Thymus (tissue), 14 donors: ENCODE measurements around the gene PPID. TPM values are rescaled to one million over a fixed set of nuclear protein-coding genes. Genes with fewer than 3 reads are reported as not detected.
A peak's percentile ranks its signal among the peaks of the same experiment; 100 is the strongest.

Experiments used
- DNase-seq, 9 donors: peaks; one replicate each; pipeline ENCODE4 v3.0.0-alpha.2; 2013; ENCODE audit warnings: low spot score in 9 of 9, low read depth in 6 of 9, missing footprints in 1 of 9
- H3K27ac ChIP-seq, 2 donors: one replicate each; pipeline ENCODE4 v1.5.1; 2013; ENCODE audit warnings: control low read depth in 1 of 2, low read depth in 1 of 2, low read length in 1 of 2, mild to moderate bottlenecking in 1 of 2, moderate library complexity in 1 of 2
- H3K27me3 ChIP-seq, 2 donors: one replicate each; pipeline ENCODE4 v1.5.1; 2013; ENCODE audit warnings: low read length in 1 of 2; ENCODE audit not compliant: control insufficient read depth in 2 of 2, insufficient read depth in 1 of 2
- H3K36me3 ChIP-seq, 2 donors: one replicate each; pipeline ENCODE4 v1.5.1; 2013; ENCODE audit warnings: low read length in 1 of 2, mild to moderate bottlenecking in 1 of 2, moderate library complexity in 1 of 2; ENCODE audit not compliant: control insufficient read depth in 2 of 2, insufficient read depth in 2 of 2
- H3K4me1 ChIP-seq, 2 donors: one replicate each; pipeline ENCODE4 v1.5.1; 2013; ENCODE audit warnings: low read length in 2 of 2; ENCODE audit not compliant: control insufficient read depth in 2 of 2, insufficient read depth in 2 of 2
- H3K4me3 ChIP-seq, 2 donors: one replicate each; pipeline ENCODE4 v1.5.1; 2013; ENCODE audit warnings: low read length in 2 of 2, control low read depth in 1 of 2, mild to moderate bottlenecking in 1 of 2
- H3K9me3 ChIP-seq, 2 donors: one replicate each; pipeline ENCODE4 v1.5.1; 2013; ENCODE audit warnings: low read length in 1 of 2, mild to moderate bottlenecking in 1 of 2; ENCODE audit not compliant: control insufficient read depth in 2 of 2, insufficient read depth in 1 of 2
- WGBS: extraction: QIAGEN DNeasy Blood & Tissue Kit; methylation state at CpG from one replicate; pipeline ENCODE4 v1.1.7; 2013; 5-methylcytosine and 5-hydroxymethylcytosine counted together
- long read RNA-seq, 10 donors: transcript quantifications; one replicate each; lab custom pipeline, GENCODE V29; 2026
- polyA plus RNA-seq: library from polyadenylated mRNA; stranded (reverse); fragments of 200-250 nt; gene quantifications from one replicate; pipeline ENCODE4 v1.2.3, GENCODE V29; 2013
- total RNA-seq: library from RNA; stranded (reverse); fragments of 120-200 nt; gene quantifications from one replicate; pipeline ENCODE4 v1.2.4, GENCODE V29; 2013
- donor health status: healthy.

PPID gene
- total RNA-seq (33.8 TPM), polyA plus RNA-seq (34.3 TPM)
- long read RNA-seq, donor 1, partial matches to known transcripts: 0 of 1 reads
- long read RNA-seq, donor 1, other reads (novel, unspliced or antisense): 0 of 1 reads
- long read RNA-seq, donor 2: 0 reads
- long read RNA-seq, donor 3, transcript PPID-201 (10 exons, 1,823 nt): major isoform, 21 of 21 reads
- long read RNA-seq, donor 3, partial matches to known transcripts: 0 of 21 reads
- long read RNA-seq, donor 3, other reads (novel, unspliced or antisense): 0 of 21 reads
- long read RNA-seq, donor 4, transcript PPID-201 (10 exons, 1,823 nt): major isoform, 8 of 8 reads
- long read RNA-seq, donor 4, partial matches to known transcripts: 0 of 8 reads
- long read RNA-seq, donor 4, other reads (novel, unspliced or antisense): 0 of 8 reads
- long read RNA-seq, donor 5, transcript PPID-201 (10 exons, 1,823 nt): major isoform, 24 of 43 reads
- long read RNA-seq, donor 5, partial matches to known transcripts: 19 of 43 reads
- long read RNA-seq, donor 5, other reads (novel, unspliced or antisense): 0 of 43 reads
- long read RNA-seq, donor 6, transcript PPID-201 (10 exons, 1,823 nt): major isoform, 13 of 13 reads
- long read RNA-seq, donor 6, partial matches to known transcripts: 0 of 13 reads
- long read RNA-seq, donor 6, other reads (novel, unspliced or antisense): 0 of 13 reads
- long read RNA-seq, donor 7, transcript PPID-201 (10 exons, 1,823 nt): major isoform, 20 of 20 reads
- long read RNA-seq, donor 7, partial matches to known transcripts: 0 of 20 reads
- long read RNA-seq, donor 7, other reads (novel, unspliced or antisense): 0 of 20 reads
- long read RNA-seq, donor 8, transcript PPID-201 (10 exons, 1,823 nt): major isoform, 5 of 5 reads
- long read RNA-seq, donor 8, partial matches to known transcripts: 0 of 5 reads
- long read RNA-seq, donor 8, other reads (novel, unspliced or antisense): 0 of 5 reads
- long read RNA-seq, donor 9, transcript PPID-201 (10 exons, 1,823 nt): major isoform, 11 of 11 reads
- long read RNA-seq, donor 9, partial matches to known transcripts: 0 of 11 reads
- long read RNA-seq, donor 9, other reads (novel, unspliced or antisense): 0 of 11 reads
- long read RNA-seq, donor 10, transcript PPID-201 (10 exons, 1,823 nt): major isoform, 16 of 22 reads
- long read RNA-seq, donor 10, partial matches to known transcripts: 6 of 22 reads
- long read RNA-seq, donor 10, other reads (novel, unspliced or antisense): 0 of 22 reads

GRCh38 chr4:158722917-158723793 lies at the start of gene PPID:
Gene PPID (minus strand): TSS chr4:158723396. CDS start chr4:158723288, 108 bp downstream.
- peak within 1 kb of the TSS; percentile 33 to 80 for H3K27ac ChIP-seq
- peaks cover 7 to 26% of the 10 kb centered on the region in 2 donors for H3K36me3 ChIP-seq
- no peaks in the 10 kb centered on the region for H3K9me3 ChIP-seq
- peak; percentile 52 to 89 (median 75) for DNase-seq
- H3K4me1 ChIP-seq: peaks cover 6 to 8% of the 10 kb centered on the region in 2 donors
- peak within 1 kb of the TSS; percentile 80 to 99 for H3K4me3 ChIP-seq
- no peaks in the 10 kb centered on the region for H3K27me3 ChIP-seq
- under 1% methylated on average over 65 of the region's 65 CpGs for WGBS

GRCh38 chr4:158771776-158772175 lies 48.6 kb upstream of the PPID start:
- H3K4me3 ChIP-seq: no peak overlapping the region
- 90% methylated on average over 2 of the region's 2 CpGs for WGBS
- no peak for DNase-seq
- no peaks in the 10 kb centered on the region for H3K9me3 ChIP-seq
- H3K36me3 ChIP-seq: no peaks in the 10 kb centered on the region
- H3K27ac ChIP-seq: no peak overlapping the region
- peaks cover 0 to 4% of the 10 kb centered on the region in 2 donors for H3K27me3 ChIP-seq
- peaks cover 4 to 8% of the 10 kb centered on the region in 2 donors for H3K4me1 ChIP-seq

GRCh38 chr4:158770671-158771070 lies 47.5 kb upstream of the PPID start:
- H3K36me3 ChIP-seq: no peaks in the 10 kb centered on the region
- no peak overlapping the region for H3K4me3 ChIP-seq
- H3K27me3 ChIP-seq: peaks cover 0 to 4% of the 10 kb centered on the region in 2 donors
- WGBS: 96% methylated on average over 5 of the region's 5 CpGs
- no peak for DNase-seq
- H3K27ac ChIP-seq: no peak overlapping the region
- peaks cover 4 to 8% of the 10 kb centered on the region in 2 donors for H3K4me1 ChIP-seq
- no peaks in the 10 kb centered on the region for H3K9me3 ChIP-seq

- WGBS: under 1% methylated on average over 49 of the region's 49 CpGs
- peaks cover 0 to 4% of the 10 kb centered on the region in 2 donors for H3K27me3 ChIP-seq
- peak overlapping the region; percentile 67 to 77 for H3K27ac ChIP-seq
- H3K9me3 ChIP-seq: no peaks in the 10 kb centered on the region
- peak in 7 of 9 donors; percentile 8 to 64 (median 34) for DNase-seq
- H3K4me3 ChIP-seq: peak overlapping the region; percentile 74 to 91
- peaks cover 4 to 8% of the 10 kb centered on the region in 2 donors for H3K4me1 ChIP-seq
- no peaks in the 10 kb centered on the region for H3K36me3 ChIP-seq
These were observed 46.2 kb upstream of the PPID start for GRCh38 chr4:158769175-158769921.

GRCh38 chr4:158768555-158769174 lies 45.5 kb upstream of the PPID start, which contains the start of gene FNIP2:
Gene FNIP2 (plus strand): TSS chr4:158769026. CDS start chr4:158769213, 187 bp downstream.
- DNase-seq: peak in 8 of 9 donors; percentile 18 to 72 (median 44)
- Histone ChIP-seq H3K4me3 (peak within 1 kb of the TSS; percentile 74 to 91), H3K4me1 (peaks cover 4 to 8% of the 10 kb centered on the region in 2 donors), H3K27ac (peak within 1 kb of the TSS; percentile 72 to 77), H3K9me3 (no peaks in the 10 kb centered on the region), H3K27me3 (peaks cover 0 to 4% of the 10 kb centered on the region in 2 donors), H3K36me3 (no peaks in the 10 kb centered on the region)
- under 1% methylated on average over 88 of the region's 88 CpGs for WGBS

- no peak for DNase-seq
- H3K9me3 ChIP-seq: no peaks in the 10 kb centered on the region
- H3K36me3 ChIP-seq: no peaks in the 10 kb centered on the region
- no peak overlapping the region for H3K4me3 ChIP-seq
- WGBS: 48% methylated on average over 2 of the region's 2 CpGs
- H3K4me1 ChIP-seq: peaks cover 4 to 8% of the 10 kb centered on the region in 2 donors
- peaks cover 0 to 4% of the 10 kb centered on the region in 2 donors for H3K27me3 ChIP-seq
- no peak overlapping the region for H3K27ac ChIP-seq
These were observed 44.3 kb upstream of the PPID start for GRCh38 chr4:158767451-158767850.

- no peaks in the 10 kb centered on the region for H3K36me3 ChIP-seq
- no peak overlapping the region for H3K27ac ChIP-seq
- H3K4me3 ChIP-seq: no peak overlapping the region
These were observed 43.3 kb upstream of the PPID start for GRCh38 chr4:158766434-158767044.

More at GRCh38 chr4:158766434-158767044, 43.3 kb upstream of the PPID start:
- H3K27me3 ChIP-seq: peaks cover 0 to 4% of the 10 kb centered on the region in 2 donors
- WGBS: 93% methylated on average over 6 of the region's 6 CpGs
- H3K4me1 ChIP-seq: peaks cover 4 to 8% of the 10 kb centered on the region in 2 donors
- H3K9me3 ChIP-seq: no peaks in the 10 kb centered on the region
- no peak for DNase-seq
